Right forelimb (tissue), 1 donor: ENCODE data around the gene TENT5D.
"Not testable (repeated sequence)": the region's sequence is repeated elsewhere in the genome, so short reads cannot be mapped to it uniquely, and the experiment has no call there.

Experiments
- DNase-seq: peaks from one replicate; pipeline ENCODE4 v3.0.0-alpha.2; 2018

Gene TENT5D

DNA sequence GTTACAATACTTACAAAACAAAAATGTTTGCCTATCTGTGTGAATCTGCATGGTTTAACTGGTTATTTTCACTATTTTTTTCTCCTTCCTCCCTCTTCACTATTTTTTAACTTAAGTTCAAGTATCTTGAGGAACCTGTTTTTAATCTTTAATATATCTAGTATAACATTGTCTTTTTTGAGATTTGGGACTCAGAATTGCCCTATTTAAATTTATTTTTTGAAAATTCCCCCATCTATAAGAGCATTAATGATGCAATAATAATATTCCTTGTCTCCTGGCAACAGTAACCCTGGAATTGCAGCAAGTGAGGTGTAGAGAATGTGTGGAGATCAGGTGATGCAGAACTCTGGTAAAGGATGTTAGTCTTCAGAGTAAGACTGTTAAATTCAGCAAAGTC is at the start of gene TENT5D:
Gene TENT5D (plus strand): TSS at position 301 of the 400 bp plus-strand sequence. CDS start 22,093 bp downstream, outside the sequence.
- no peak for DNase-seq

DNA sequence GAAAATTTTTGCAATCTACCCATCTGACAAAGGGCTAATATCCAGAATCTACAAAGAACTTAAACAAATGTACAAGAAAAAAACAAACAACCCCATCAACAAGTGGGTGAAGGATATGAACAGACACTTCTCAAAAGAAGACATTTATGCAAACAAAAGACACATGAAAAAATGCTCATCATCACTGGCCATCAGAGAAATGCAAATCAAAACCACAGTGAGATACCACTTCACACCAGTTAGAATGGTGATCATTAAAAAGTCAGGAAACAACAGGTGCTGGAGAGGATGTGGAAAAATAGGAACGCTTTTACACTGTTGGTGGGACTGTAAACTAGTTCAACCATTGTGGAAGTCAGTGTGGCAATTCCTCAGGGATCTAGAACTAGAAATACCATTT is 34.6 kb upstream of the TENT5D start:
- not testable (repeated sequence) for DNase-seq

DNA sequence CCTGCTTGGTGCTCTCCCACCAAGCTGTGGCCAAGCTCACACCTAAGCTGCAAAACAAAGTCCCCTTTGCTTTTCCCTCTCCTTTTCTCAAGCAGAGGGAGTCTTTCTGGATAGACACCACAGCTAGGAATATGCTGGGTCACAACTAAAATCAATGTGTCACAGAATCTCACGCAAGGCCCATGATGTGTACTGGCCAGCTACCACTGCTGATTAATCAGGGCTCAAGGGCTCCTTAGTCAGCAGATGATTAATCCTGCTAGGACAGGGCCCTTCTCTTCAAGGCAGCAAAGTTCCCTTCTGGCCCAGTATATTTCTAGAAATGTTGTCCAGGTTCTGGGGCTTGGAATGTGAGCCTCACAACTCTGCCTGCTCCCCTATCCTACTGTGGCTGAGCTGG is 32.0 kb upstream of the TENT5D start:
- no peak for DNase-seq

DNA sequence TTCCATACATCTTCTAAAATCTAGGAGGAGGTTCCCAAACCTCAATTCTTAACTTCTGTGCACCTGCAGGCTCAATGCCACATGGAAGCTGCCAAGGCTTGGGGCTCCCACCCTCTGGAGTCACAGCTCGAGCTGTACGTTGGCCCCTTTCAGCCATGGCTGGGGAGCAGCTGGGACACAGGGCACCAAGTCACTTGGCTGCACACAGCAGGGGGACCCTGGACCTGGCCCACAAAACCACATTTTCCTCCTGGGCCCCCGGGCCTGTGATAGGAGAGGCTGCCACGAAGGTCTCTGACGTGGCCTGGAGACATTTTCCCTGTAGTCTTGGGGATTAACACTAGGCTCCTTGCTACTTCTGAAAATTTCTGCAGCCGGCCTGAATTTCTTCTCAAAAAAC is 8.2 kb upstream of the TENT5D start:
- no peak for DNase-seq

DNA sequence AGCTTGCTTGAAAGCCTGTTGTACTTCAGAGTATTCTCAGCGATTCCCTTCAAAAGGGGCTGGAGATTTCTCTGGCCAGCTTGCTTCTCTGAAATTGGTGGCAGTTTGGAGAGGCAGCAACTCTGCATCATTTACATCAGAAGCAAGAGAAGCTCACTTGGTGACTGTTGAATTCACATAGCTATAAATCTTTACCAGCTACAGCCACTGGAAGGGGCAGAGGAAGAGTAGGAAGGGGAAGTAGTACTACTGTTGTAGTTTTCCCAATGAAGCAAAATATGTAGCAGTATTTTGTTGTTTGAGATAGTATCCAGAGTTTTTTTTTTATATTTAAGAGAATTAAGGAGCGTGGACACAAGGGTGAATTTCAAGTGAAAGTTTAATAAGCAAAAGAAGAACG is 2.8 kb downstream of the TENT5D start:
- DNase-seq: no peak

DNA sequence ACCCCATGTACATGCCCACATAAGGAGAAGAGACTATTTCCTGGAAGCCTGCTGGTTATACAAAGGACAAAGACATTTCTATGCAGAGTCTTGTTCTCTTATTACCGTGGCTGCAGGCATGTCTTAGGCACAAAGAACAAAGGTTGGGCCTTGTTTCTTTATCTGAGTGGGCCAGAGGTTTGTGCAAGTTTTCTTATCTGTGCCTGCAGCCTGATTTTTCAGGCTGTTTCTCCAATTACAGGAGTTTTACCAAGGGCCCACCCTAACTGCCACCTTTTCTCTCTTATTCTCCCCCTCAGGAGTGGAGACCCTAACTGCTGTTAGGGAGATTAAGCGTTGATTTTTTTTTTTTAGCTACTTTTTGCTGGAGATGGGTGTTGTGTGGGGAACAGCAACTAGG is 3.5 kb downstream of the TENT5D start:
- DNase-seq: no peak

DNA sequence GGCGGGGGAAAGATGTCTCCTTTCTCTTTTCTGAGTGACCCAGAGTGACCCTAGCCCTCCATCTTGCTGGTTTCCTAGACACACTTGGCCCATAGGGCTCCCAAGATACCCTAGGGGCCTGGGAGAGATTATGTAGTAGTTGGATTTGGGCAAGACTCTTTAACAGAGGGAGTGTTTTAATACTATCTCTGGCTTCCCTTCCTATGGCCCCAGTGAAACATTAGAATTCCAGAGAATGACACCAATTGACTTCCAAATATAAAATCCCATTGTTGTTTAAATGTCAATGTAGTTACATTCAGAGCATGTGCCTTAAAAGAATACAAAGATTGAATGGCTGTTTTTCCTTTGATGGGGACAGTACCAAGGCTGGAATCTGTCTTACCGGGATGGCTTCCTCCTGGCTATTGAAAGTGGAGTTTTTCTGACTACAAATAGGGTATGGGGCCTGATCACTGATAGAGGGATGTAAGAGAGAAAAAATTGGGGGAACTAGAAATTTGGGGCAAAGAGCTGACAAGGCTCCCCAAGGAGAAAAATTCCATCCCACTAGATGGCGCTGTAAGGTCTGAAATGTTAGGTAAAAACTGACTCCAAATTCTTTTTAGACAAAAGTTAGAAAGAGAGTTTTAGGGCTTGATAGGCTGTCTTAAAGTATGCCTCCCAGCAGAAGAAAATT is 10.7 kb downstream of the TENT5D start:
- no peak for DNase-seq

- DNase-seq: no peak
Measured at GRCh38 chrX:80431505-80431832, 11.2 kb downstream of the TENT5D start.

DNA sequence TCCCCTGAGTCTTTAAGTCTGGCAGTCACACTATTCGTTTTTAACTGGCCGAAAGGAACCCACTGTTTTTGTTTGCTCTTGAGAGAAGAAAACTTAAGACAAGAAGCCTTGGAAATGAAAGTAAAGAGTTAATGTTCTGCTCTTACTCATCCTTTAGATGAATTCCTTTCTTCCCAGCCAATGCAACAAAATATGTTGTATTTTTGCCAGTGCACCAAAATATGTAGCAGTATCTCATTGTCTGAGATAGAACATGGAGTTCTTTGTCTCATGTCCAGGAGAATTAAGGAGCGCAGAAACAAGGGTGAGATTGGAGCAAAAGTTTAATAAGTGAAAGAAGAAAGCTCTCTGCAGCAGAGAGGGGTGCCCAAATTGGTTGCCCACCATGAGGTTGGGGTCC is 12.2 kb downstream of the TENT5D start:
- no peak for DNase-seq

DNA sequence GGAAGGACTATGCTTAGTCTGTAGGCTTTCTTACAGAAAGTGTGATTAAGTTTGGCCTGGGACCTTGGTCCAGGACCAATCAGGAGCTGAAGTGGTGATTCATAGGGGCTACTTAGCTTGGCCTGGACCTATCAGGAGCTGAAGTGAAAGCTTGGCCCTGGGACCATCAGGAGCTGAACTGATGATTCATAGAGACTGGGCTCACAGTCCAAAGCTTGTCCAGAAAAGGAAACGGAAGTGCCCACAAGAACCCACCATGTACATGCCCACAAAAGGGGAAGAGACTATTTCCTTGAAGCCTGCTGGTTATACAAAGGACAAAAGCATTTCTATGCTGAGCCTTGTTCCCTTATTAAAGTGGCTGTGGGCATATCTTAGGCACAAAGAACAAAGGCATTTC is 12.6 kb downstream of the TENT5D start:
- DNase-seq: no peak

DNA sequence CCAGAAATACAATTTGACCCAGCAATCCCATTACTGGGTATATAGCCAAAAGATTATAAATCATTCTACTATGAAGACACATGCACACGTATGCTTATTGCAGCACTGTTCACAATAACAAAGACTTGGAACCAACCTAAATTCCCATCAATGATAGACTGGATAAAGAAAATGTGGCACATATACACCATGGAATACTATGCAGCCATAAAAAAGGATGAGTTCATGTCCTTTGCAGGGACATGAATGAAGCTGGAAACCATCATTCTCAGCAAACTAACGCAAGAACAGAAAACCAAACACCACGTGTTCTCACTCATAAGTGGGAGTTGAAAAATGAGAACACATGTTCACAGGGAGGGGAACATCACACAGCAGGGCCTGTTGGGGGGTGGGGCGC is 47.9 kb downstream of the TENT5D start:
- not testable (repeated sequence) for DNase-seq

- no peak for DNase-seq
Measured at GRCh38 chrX:80471582-80471981, 51.3 kb downstream of the TENT5D start.

GRCh38 chrX:80485543-80485942 is 65.3 kb downstream of the TENT5D start:
- no peak for DNase-seq

DNA sequence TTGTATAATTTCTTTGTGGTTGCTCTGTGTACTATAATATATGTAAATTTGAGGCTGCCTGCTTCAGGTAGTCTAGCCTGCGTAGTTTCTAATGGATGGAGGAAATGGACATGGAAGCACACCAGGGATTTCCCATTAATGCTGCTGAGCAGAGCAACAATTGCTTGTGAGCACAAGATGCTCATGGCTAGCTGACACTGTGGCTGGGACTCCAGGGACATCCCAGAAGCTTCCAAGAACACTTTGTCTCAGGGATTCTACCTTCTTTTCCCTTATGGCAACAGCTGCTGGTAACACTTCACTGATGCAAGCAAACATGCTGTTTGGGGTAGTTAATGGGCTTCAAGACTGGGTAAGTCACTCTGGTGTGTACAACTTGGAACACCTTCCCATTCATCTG is 66.1 kb downstream of the TENT5D start:
- no peak for DNase-seq

- no peak for DNase-seq
Measured at GRCh38 chrX:80489166-80489565, 68.9 kb downstream of the TENT5D start.
